GM12874 (cell line): Measurements from ENCODE around the gene KCTD14.

Experiments
- CTCF ChIP-seq: IDR thresholded peaks from 2 replicates; pipeline ENCODE4 v1.5.1; 2011; ENCODE audit warnings: low read depth, mild to moderate bottlenecking, control low read depth, low read length, moderate library complexity; ENCODE audit not compliant: insufficient read depth

KCTD14 gene

GRCh38 chr11:78065203-78065602 is 42.1 kb upstream of the KCTD14 start:
- TF ChIP-seq CTCF, result no peak

GRCh38 chr11:78063440-78064181 is 40.5 kb upstream of the KCTD14 start, which contains the start of gene THRSP:
TSS of gene THRSP (plus strand) at chr11:78063861. CDS start at chr11:78063882, 21 bp downstream.
- no peak for TF ChIP-seq CTCF

- TF ChIP-seq CTCF, result no peak
Measured at GRCh38 chr11:78062671-78063070, 39.6 kb upstream of the KCTD14 start.

- no peak for TF ChIP-seq CTCF
Measured at GRCh38 chr11:78061921-78062311, 38.8 kb upstream of the KCTD14 start.

- no peak for TF ChIP-seq CTCF
Measured at GRCh38 chr11:78061088-78061920, 38.2 kb upstream of the KCTD14 start.

GRCh38 chr11:78060533-78060932 is 37.5 kb upstream of the KCTD14 start:
- TF ChIP-seq CTCF, result no peak

- no peak for TF ChIP-seq CTCF
Measured at GRCh38 chr11:78057462-78058055, 34.5 kb upstream of the KCTD14 start.
